LNCAP (cell line): ENCODE data around the gene XPR1.

ENCODE experiments used
- TF ChIP-seq, protein P1 (sequence below): fragments of 450-650 bp; IDR thresholded peaks from 2 replicates; pipeline ENCODE4 v1.5.1; 2017; ENCODE audit warnings: mild to moderate bottlenecking

The XPR1 gene

DNA sequence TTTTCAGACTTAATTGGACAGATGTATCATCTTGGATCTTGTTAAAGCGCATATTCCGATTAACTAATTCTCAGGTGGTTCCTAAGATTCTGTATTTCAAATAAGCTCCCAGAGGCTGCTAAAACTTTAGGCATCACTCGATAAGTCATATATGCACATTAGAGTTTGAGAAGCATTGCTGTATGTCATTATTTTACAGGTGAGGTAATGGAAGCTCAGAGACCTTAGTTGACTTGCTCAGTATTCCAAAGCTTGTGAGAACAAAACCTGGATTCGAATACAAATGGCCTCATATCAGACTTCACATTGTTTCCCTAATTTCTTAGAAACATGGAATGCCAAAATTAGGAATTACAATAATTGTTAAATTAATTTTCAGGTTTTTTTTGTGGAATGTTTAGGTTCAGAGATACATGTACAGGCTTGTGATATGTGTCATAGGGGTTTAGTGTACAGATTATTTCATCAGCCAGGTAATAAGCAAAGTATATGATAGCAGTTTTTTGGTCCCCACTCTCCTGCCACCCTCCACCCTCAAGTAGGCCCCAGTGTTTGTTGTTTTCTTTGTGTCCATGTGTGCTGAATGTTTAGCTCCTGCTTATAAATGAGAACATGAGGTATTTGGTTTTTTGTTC lies 96.8 kb downstream of the XPR1 start:
- TF ChIP-seq, protein P1, sequence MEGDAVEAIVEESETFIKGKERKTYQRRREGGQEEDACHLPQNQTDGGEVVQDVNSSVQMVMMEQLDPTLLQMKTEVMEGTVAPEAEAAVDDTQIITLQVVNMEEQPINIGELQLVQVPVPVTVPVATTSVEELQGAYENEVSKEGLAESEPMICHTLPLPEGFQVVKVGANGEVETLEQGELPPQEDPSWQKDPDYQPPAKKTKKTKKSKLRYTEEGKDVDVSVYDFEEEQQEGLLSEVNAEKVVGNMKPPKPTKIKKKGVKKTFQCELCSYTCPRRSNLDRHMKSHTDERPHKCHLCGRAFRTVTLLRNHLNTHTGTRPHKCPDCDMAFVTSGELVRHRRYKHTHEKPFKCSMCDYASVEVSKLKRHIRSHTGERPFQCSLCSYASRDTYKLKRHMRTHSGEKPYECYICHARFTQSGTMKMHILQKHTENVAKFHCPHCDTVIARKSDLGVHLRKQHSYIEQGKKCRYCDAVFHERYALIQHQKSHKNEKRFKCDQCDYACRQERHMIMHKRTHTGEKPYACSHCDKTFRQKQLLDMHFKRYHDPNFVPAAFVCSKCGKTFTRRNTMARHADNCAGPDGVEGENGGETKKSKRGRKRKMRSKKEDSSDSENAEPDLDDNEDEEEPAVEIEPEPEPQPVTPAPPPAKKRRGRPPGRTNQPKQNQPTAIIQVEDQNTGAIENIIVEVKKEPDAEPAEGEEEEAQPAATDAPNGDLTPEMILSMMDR: no peak

DNA sequence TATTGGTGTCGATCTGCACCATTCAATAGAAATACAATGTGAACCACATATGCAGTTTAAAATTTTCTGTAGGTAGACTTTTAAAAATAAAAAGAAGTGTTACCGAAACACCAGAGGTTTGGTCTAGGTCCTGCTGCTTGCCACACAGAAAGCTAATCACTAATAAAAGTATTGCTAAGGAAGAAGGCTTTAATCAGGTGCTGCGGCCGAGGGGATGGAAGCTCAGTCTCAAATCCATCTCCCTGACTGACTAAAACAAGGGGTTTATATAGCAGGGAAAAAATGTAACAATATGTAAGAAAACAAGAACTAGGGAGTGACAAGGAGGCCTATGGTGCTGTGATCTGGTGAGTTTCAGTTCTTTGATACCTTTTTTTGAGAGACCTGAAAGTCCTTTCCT lies 99.3 kb downstream of the XPR1 start:
- TF ChIP-seq, protein P1: no peak

DNA sequence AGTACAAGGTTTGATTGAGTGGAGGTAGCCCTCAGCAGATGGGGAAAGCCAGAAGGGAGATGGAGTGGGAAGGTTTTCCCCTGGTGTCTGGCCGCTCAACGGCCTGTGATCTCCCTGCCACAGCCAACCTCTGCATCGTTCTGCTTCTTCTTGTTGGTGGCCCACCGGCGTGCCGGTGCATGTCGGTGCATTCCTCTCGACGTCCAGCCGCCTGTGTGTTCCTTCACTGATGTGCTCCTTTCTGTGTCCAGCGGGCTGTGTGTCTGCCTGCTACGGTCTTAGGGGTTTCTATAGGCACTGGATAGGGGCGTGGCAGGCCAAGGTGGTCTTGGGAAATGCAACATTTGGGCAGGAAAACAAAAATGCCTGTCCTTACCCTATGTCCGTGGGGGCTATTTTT lies 101.0 kb downstream of the XPR1 start:
- TF ChIP-seq, protein P1: no peak

DNA sequence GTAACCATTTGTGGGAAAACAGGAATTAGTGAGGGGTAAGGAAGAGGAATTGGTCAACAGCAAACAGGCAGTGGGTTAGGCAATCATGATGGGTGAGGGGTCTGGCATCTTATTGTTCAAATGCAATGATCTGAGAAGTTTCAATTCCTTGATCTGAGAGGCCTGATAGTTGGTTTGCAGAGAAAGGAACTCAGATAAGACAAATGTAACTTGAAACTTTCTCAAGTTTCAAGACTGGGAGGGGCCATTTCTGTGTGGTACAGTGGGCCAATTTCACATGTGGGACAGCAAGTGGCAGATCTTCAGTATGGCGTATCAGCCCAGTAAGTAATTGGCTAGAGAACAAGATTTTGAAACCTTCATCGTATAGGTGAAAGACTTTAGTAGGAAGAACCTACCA lies 102.5 kb downstream of the XPR1 start:
- TF ChIP-seq, protein P1: no peak

DNA sequence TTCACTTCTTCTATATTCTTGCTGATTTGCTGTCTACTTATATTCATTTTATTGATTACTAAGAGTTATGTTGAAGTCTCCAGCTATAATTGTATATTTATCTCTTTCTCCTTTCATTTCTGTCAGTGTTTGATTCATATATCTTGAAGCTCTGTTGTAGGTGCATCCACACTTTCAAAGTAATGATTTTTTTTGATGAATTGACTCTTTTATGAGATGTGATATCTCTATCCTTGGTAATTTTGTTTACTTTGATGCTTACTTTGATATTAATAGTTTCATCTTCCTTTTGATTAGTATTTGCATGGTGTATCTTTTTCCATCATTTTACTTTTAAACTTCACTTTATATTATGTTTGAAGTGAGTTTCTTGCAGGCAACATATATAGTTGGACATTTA lies 110.8 kb downstream of the XPR1 start:
- TF ChIP-seq, protein P1: no peak

DNA sequence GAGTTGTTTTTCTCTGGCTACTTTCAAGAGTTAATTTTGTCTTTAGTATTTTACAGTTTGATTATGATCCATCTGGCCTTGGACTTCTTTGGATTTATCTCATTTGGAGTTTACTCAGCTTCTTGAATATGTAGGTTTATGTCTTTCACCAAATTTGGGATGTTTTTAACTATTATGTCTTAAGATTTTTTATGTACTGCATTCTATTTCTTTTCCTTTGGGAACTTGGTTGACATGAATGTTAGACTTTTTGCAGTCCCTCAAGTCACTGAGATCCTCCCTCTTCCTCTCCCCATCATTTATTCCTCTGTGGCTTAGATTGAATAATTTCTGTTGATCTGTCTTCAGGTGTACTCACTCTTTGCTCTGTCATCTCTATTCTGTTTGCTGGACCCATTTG lies 112.0 kb downstream of the XPR1 start:
- TF ChIP-seq, protein P1: no peak

DNA sequence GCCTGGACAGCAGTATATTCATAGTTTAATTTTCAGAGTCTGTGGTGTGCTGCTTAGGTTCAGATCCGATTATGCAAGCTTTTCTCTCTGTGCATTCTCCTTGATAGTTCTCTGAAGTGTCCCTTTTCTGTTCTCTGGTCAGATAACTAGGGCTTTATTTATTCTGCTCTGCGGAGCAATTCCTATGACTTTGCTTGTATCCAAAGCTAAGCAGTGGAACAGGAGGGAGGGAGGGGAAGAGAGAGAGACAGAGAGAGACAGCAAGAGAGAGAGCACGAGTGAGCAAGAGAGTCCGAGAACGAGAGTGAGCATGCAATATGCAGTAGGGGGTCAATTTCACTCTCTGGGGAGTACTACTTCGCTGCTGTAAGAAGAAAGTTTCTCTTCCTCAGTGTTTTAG lies 113.3 kb downstream of the XPR1 start:
- TF ChIP-seq, protein P1: no peak

DNA sequence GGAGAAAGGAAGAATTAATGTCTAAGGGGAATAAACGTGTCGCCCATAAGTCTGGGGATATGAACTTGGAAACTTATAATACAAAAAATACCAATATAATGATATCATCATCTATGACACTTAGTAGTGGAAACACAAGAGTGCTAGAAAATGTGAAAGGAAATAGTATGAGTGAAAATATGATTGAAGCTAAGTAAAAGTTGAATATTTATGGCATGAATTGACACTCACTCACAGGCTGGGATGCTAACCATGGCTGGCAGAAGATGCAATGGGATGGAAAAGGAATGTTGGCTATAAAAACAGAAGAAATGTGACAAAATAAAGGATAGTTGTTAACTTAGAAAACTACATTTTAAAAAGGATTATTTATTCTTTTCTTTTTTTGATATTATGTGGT lies 120.1 kb downstream of the XPR1 start:
- TF ChIP-seq, protein P1: no peak
